H1 (cell line): Measurements from ENCODE around the gene DHRS13. TPM values are rescaled to one million over a fixed set of nuclear protein-coding genes. Genes with fewer than 3 reads are reported as not detected.

Experiments
- KDM5A ChIP-seq: fragments of 200-600 bp; IDR thresholded peaks from 2 replicates; pipeline ENCODE4 v1.7.1; 2012; ENCODE audit warnings: mild to moderate bottlenecking, low read length, inconsistent platforms, mixed read lengths
- SP2 ChIP-seq: IDR thresholded peaks from 2 replicates; pipeline ENCODE4 v1.6.1; 2012; ENCODE audit warnings: mild to moderate bottlenecking, low read length, inconsistent platforms
- SP4 ChIP-seq: IDR thresholded peaks from 2 replicates; pipeline ENCODE4 v1.6.1; 2012; ENCODE audit warnings: low read length, inconsistent platforms
- SRF ChIP-seq: IDR thresholded peaks from 2 replicates; pipeline ENCODE4 v1.6.1; 2011; ENCODE audit warnings: mild to moderate bottlenecking, low read depth, low read length, moderate library complexity
- TAF1 ChIP-seq: IDR thresholded peaks from 2 replicates; pipeline ENCODE4 v1.6.1; 2011; ENCODE audit warnings: mild to moderate bottlenecking, low read depth, low read length
- polyA plus RNA-seq, 7 experiments: library from polyadenylated mRNA; depleted of rRNA in 3 of 7; stranded (reverse) in 5 of 7; unstranded in 2 of 7; fragments of >200 nt in 5 of 7; fragments of 200-250 nt in 2 of 7; gene quantifications; 1 replicate in 5 of 7; 2 replicates in 1 of 7; 4 replicates in 1 of 7; pipeline versions ENCODE4 v1.2.1 to v1.2.3, GENCODE V29; 2011 to 2013; ENCODE audit warnings: missing spikeins in 2 of 7, mixed read lengths in 2 of 7
- total RNA-seq: library from RNA; stranded (reverse); fragmentation: NEBNext Ultra II Directional; extraction: Animal tissue kit (Norgen Biotek cat#: 25700); gene quantifications from 2 replicates; pipeline ENCODE4 v1.2.1, GENCODE V29; 2021

Gene DHRS13
- total and polyA plus RNA-seq, 2 of the 8 experiments (the other 6 are each of a cell fraction or from before 2014, with no cell fraction given): 23.7 to 30.0 TPM

GRCh38 chr17:28902819-28903545 lies at the start of gene DHRS13 (continued):
- TF ChIP-seq SP2 (no peak), SRF (peak; percentile 70), TAF1 (no peak; the same call in 1 of the 2 replicates), SP4 (peak; percentile 85; the same call in 1 of the 2 replicates), KDM5A (no peak)
